Stimulated activated memory B cell treated with anti-CD40 and anti-IgM and Interleukin-4, amounts not matched to agents 10 μg/mL and 1 μg/mL and 100 μg/mL, for 72 hours (primary cell): Measurements from ENCODE around the gene PPFIA2.

Source experiments
- ATAC-seq: fragments of 150-1000 bp; cut with Tn5 transposase; 2 replicates; pipeline ENCODE4 v1.10.0; 2021
- H3K27ac Mint-ChIP-seq: one replicate; pipeline ENCODE4 v1.8.0; 2022; ENCODE audit warnings: mild to moderate bottlenecking, mixed read lengths
- H3K27me3 Mint-ChIP-seq: one replicate; pipeline ENCODE4 v1.8.0; 2022; ENCODE audit warnings: mixed read lengths
- H3K36me3 Mint-ChIP-seq: one replicate; pipeline ENCODE4 v1.8.0; 2022; ENCODE audit warnings: mixed read lengths
- H3K4me1 Mint-ChIP-seq: one replicate; pipeline ENCODE4 v1.8.0; 2022; ENCODE audit warnings: mixed read lengths
- H3K4me3 Mint-ChIP-seq: one replicate; pipeline ENCODE4 v1.8.0; 2022; ENCODE audit warnings: mild to moderate bottlenecking, moderate library complexity, mixed read lengths
- H3K9me3 Mint-ChIP-seq: one replicate; pipeline ENCODE4 v1.8.0; 2022; ENCODE audit warnings: mixed read lengths

PPFIA2 gene

GRCh38 chr12:81386101-81386500 is 373.0 kb downstream of the PPFIA2 start:
- no peak for ATAC-seq
- Mint-ChIP-seq H3K9me3 (no peaks in the 10 kb centered on the region), H3K27me3 (no peaks in the 10 kb centered on the region), H3K4me1 (no peaks in the 10 kb centered on the region), H3K4me3 (no peak overlapping the region), H3K36me3 (no peaks in the 10 kb centered on the region), H3K27ac (no peak overlapping the region)

DNA sequence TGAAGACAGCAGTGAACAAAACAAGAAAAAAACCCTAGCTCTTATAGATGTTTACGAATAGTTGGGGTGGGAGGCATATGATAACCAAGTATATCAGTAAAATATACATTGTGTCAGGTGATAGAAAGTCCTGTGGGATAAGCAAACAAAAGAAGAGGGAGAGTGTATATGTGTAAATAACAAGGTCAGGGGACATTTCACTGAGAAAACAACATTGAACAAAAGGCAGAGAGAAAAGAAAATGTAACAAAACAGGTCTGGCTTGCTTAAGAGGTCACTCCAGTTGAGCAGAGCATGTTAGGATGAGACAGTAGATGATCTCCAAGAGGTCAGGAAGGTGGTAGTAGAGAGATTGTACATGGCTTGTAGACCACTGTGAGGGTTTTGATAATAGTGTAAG is 377.2 kb downstream of the PPFIA2 start:
- no peak overlapping the region for H3K4me3 Mint-ChIP-seq
- no peak for ATAC-seq
- no peak overlapping the region for H3K27ac Mint-ChIP-seq
- H3K36me3 Mint-ChIP-seq: no peaks in the 10 kb centered on the region
- no peaks in the 10 kb centered on the region for H3K4me1 Mint-ChIP-seq
- H3K27me3 Mint-ChIP-seq: no peaks in the 10 kb centered on the region
- H3K9me3 Mint-ChIP-seq: peaks cover 4% of the 10 kb centered on the region

- peaks cover 4% of the 10 kb centered on the region for H3K9me3 Mint-ChIP-seq
- H3K27ac Mint-ChIP-seq: no peak overlapping the region
- ATAC-seq: no peak
- no peaks in the 10 kb centered on the region for H3K4me1 Mint-ChIP-seq
- H3K36me3 Mint-ChIP-seq: no peaks in the 10 kb centered on the region
- no peak overlapping the region for H3K4me3 Mint-ChIP-seq
- H3K27me3 Mint-ChIP-seq: no peaks in the 10 kb centered on the region
These were observed 380.4 kb downstream of the PPFIA2 start for GRCh38 chr12:81378601-81379285.

DNA sequence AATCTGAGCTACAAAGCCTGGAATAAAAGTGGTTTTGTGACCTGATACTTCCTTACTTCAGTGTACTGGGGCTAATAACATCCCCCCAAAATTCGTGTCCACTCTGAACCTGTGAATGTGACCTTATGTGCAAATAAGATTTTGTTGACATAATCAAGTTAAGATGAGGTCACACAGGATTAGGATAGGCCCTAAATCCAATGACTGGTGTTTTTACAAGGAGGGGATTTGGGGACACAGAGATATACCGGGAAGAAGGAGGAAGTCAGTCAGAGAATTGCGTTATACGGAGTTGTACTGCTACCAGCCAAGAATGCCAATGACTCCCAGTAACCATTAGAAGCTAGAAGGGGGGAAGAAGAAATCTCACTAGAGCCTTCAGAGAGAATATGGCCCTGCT is 381.4 kb downstream of the PPFIA2 start:
- H3K36me3 Mint-ChIP-seq: no peaks in the 10 kb centered on the region
- no peaks in the 10 kb centered on the region for H3K27me3 Mint-ChIP-seq
- peaks cover 4% of the 10 kb centered on the region for H3K9me3 Mint-ChIP-seq
- no peaks in the 10 kb centered on the region for H3K4me1 Mint-ChIP-seq
- no peak overlapping the region for H3K4me3 Mint-ChIP-seq
- H3K27ac Mint-ChIP-seq: no peak overlapping the region
- ATAC-seq: no peak

GRCh38 chr12:81375969-81376368 is 383.2 kb downstream of the PPFIA2 start:
- no peaks in the 10 kb centered on the region for H3K4me1 Mint-ChIP-seq
- H3K27ac Mint-ChIP-seq: no peak overlapping the region
- H3K4me3 Mint-ChIP-seq: no peak overlapping the region
- ATAC-seq: no peak
- H3K27me3 Mint-ChIP-seq: no peaks in the 10 kb centered on the region
- peaks cover 4% of the 10 kb centered on the region for H3K9me3 Mint-ChIP-seq
- H3K36me3 Mint-ChIP-seq: no peaks in the 10 kb centered on the region

DNA sequence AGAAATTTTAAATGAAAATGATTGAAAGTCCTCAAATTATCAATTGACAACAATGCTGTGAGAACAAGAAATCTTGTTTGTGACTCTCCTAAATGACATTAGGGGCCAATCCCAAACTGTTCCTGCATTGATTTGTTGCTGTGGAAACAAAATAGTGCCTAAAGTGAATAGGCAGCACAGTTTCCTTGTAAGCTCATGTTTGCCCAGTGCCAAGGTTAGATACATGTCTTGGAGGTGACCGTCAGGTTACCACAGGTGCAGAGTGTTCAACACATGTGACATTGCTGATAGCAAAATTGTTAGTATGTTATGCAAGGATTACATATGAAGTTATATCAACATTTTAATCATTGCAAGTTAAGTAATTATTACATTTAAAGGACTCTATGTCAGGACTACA is 388.7 kb downstream of the PPFIA2 start:
- Mint-ChIP-seq H3K36me3 (no peaks in the 10 kb centered on the region), H3K27ac (no peak overlapping the region), H3K4me3 (no peak overlapping the region), H3K9me3 (peaks cover 3% of the 10 kb centered on the region), H3K27me3 (no peaks in the 10 kb centered on the region), H3K4me1 (no peaks in the 10 kb centered on the region)
- ATAC-seq: no peak

DNA sequence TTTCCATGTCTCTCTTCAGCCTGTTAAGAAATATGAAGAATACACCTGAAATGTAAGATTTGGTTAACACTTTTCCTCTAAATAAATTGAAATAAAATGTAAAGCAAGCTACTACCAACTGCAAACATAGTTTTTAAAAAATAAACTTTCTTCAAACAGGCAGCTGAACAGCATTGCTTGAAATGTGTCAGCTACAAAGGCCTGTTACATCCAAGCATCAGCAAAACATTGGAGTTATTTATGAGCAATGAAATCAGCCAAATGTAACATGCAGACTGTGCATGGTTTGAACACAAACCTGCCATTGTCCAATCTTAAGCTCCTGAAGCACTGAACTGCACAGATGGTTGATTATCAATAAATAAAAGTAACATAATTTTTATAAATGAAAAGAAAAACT is 390.0 kb downstream of the PPFIA2 start:
- Mint-ChIP-seq H3K4me3 (no peak overlapping the region), H3K9me3 (peaks cover 3% of the 10 kb centered on the region), H3K27me3 (no peaks in the 10 kb centered on the region), H3K4me1 (no peaks in the 10 kb centered on the region), H3K36me3 (no peaks in the 10 kb centered on the region), H3K27ac (no peak overlapping the region)
- no peak for ATAC-seq

GRCh38 chr12:81365284-81365683 is 393.9 kb downstream of the PPFIA2 start:
- ATAC-seq: no peak
- H3K27ac Mint-ChIP-seq: no peak overlapping the region
- H3K27me3 Mint-ChIP-seq: no peaks in the 10 kb centered on the region
- H3K36me3 Mint-ChIP-seq: no peaks in the 10 kb centered on the region
- H3K4me3 Mint-ChIP-seq: no peak overlapping the region
- no peaks in the 10 kb centered on the region for H3K4me1 Mint-ChIP-seq
- H3K9me3 Mint-ChIP-seq: peaks cover 3% of the 10 kb centered on the region

- H3K9me3 Mint-ChIP-seq: no peaks in the 10 kb centered on the region
- H3K4me3 Mint-ChIP-seq: no peak overlapping the region
- no peak for ATAC-seq
- H3K36me3 Mint-ChIP-seq: no peaks in the 10 kb centered on the region
- H3K4me1 Mint-ChIP-seq: no peaks in the 10 kb centered on the region
- H3K27me3 Mint-ChIP-seq: no peaks in the 10 kb centered on the region
- no peak overlapping the region for H3K27ac Mint-ChIP-seq
These were observed 398.2 kb downstream of the PPFIA2 start for GRCh38 chr12:81360916-81361315.

- ATAC-seq: no peak
These were observed 399.4 kb downstream of the PPFIA2 start for GRCh38 chr12:81359736-81360135.

GRCh38 chr12:81354327-81354932 is 404.7 kb downstream of the PPFIA2 start:
- H3K36me3 Mint-ChIP-seq: no peaks in the 10 kb centered on the region
- H3K9me3 Mint-ChIP-seq: peaks cover 3% of the 10 kb centered on the region
- no peaks in the 10 kb centered on the region for H3K4me1 Mint-ChIP-seq
- no peak overlapping the region for H3K27ac Mint-ChIP-seq
- no peaks in the 10 kb centered on the region for H3K27me3 Mint-ChIP-seq
- no peak overlapping the region for H3K4me3 Mint-ChIP-seq
- no peak for ATAC-seq

More at GRCh38 chr12:81359736-81360135, 399.4 kb downstream of the PPFIA2 start:
- Mint-ChIP-seq H3K9me3 (no peaks in the 10 kb centered on the region), H3K27me3 (no peaks in the 10 kb centered on the region), H3K27ac (no peak overlapping the region), H3K4me1 (no peaks in the 10 kb centered on the region), H3K36me3 (no peaks in the 10 kb centered on the region), H3K4me3 (no peak overlapping the region)

- no peak for ATAC-seq
- Mint-ChIP-seq H3K9me3 (peaks cover 3% of the 10 kb centered on the region), H3K4me3 (no peak overlapping the region), H3K36me3 (no peaks in the 10 kb centered on the region), H3K27me3 (no peaks in the 10 kb centered on the region), H3K27ac (no peak overlapping the region), H3K4me1 (no peaks in the 10 kb centered on the region)
These were observed 408.8 kb downstream of the PPFIA2 start for GRCh38 chr12:81350309-81350708.

GRCh38 chr12:81347404-81347803 is 411.7 kb downstream of the PPFIA2 start:
- no peaks in the 10 kb centered on the region for H3K4me1 Mint-ChIP-seq
- H3K9me3 Mint-ChIP-seq: peaks cover 3% of the 10 kb centered on the region
- H3K27ac Mint-ChIP-seq: no peak overlapping the region
- H3K36me3 Mint-ChIP-seq: no peaks in the 10 kb centered on the region
- no peak for ATAC-seq
- no peaks in the 10 kb centered on the region for H3K27me3 Mint-ChIP-seq
- H3K4me3 Mint-ChIP-seq: no peak overlapping the region

DNA sequence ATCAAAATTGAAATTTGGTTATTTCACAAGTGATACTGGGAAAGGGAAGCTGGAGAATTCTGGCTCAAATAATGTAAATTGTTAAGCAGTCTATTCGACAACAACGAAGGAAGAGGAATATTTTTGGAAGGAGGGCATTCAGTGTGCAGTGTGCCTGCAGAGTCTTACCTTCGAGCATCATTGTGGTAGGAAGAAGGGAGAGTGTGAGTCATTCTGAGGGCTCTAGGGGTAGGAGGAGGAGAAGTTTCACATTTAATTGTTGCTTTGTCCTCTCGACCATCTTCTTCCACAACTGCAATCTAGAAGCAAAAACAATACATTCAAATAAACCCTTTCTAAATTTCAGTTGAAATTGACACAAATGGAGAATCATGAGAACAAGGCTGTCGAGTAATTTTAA is 418.2 kb downstream of the PPFIA2 start:
- Mint-ChIP-seq H3K4me3 (no peak overlapping the region), H3K36me3 (no peaks in the 10 kb centered on the region)

DNA sequence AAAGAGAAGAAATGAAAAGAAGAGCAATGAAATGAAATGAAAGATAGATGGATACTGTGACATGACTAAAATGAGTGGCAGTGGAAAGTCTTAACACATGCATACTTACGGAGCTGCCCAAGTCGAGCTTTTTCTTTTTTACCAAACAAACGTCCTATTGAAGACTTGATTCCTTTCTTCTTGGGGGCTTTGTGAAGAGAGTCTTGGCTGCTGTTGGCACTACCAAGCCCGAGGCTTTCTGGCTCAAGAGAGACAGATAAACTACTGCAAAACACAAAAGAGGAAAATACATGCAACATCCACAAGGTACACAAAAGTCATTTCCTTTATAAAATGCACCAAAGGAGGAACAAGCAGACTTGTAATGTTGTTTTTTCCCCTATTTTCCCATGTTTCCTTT is 420.1 kb downstream of the PPFIA2 start:
- H3K4me1 Mint-ChIP-seq: no peaks in the 10 kb centered on the region
- H3K9me3 Mint-ChIP-seq: no peaks in the 10 kb centered on the region
- H3K4me3 Mint-ChIP-seq: no peak overlapping the region
- no peaks in the 10 kb centered on the region for H3K36me3 Mint-ChIP-seq
- ATAC-seq: no peak
- no peaks in the 10 kb centered on the region for H3K27me3 Mint-ChIP-seq
- no peak overlapping the region for H3K27ac Mint-ChIP-seq

More for the DNA sequence above, 418.2 kb downstream of the PPFIA2 start:
- Mint-ChIP-seq H3K27me3 (no peaks in the 10 kb centered on the region), H3K27ac (no peak overlapping the region), H3K9me3 (no peaks in the 10 kb centered on the region), H3K4me1 (no peaks in the 10 kb centered on the region)
- ATAC-seq: no peak

- H3K9me3 Mint-ChIP-seq: no peaks in the 10 kb centered on the region
- no peak overlapping the region for H3K27ac Mint-ChIP-seq
- H3K4me3 Mint-ChIP-seq: no peak overlapping the region
- H3K36me3 Mint-ChIP-seq: no peaks in the 10 kb centered on the region
- H3K27me3 Mint-ChIP-seq: no peaks in the 10 kb centered on the region
- H3K4me1 Mint-ChIP-seq: no peaks in the 10 kb centered on the region
- no peak for ATAC-seq
These were observed 421.3 kb downstream of the PPFIA2 start for GRCh38 chr12:81337886-81338285.
